Caco-2 (cell line): ENCODE measurements around the gene HSD17B3. TPM values are rescaled to one million over a fixed set of nuclear protein-coding genes. Genes with fewer than 3 reads are reported as not detected.

Experiments used
- BruUV-seq: library from RNA; stranded (reverse); fragments of 400-500 nt; replicated peaks from 2 replicates; lab custom pipeline; 2021; lab: Mats Ljungman, UMichigan
- CTCF ChIA-PET: fragments of 300-600 bp; sonication (Branson Sonifier 250); formaldehyde crosslinking; loops from one replicate; lab custom pipeline; 2022; ENCODE audit warnings: antibody characterized with exemption; lab: Charles Lee
- POLR2A ChIA-PET: fragments of 300-600 bp; sonication (Branson Sonifier 250); formaldehyde crosslinking; loops from one replicate; lab custom pipeline; 2022; ENCODE audit warnings: antibody characterized with exemption; lab: Charles Lee
- DNase-seq, 2 experiments: peaks; one replicate each; pipeline versions ENCODE4 v3.0.0 to v3.0.0-alpha.2; 2020 to 2022
- H3K27me3 ChIP-seq: replicated peaks from 2 replicates; pipeline ENCODE4 v1.6.0; 2011; ENCODE audit warnings: low read length; ENCODE audit not compliant: control insufficient read depth, insufficient read depth
- H3K36me3 ChIP-seq: 2 replicates; pipeline ENCODE4 v1.5.1; 2011; ENCODE audit warnings: low read length; ENCODE audit not compliant: control insufficient read depth, insufficient read depth
- H3K4me1 ChIP-seq: fragments of 250-450 bp; sonication (Bioruptor Pico); 2 replicates; pipeline ENCODE4 v1.5.1; 2020; ENCODE audit warnings: mild to moderate bottlenecking
- H3K4me3 ChIP-seq: 2 replicates; pipeline ENCODE4 v1.5.1; 2011; ENCODE audit warnings: low read depth, mild to moderate bottlenecking, control low read depth, low read length
- H3K9me3 ChIP-seq: fragments of 250-450 bp; sonication (Bioruptor Pico); 2 replicates; pipeline ENCODE4 v1.5.1; 2020; ENCODE audit warnings: mild to moderate bottlenecking, moderate library complexity
- H3K27ac Mint-ChIP-seq: one replicate; pipeline ENCODE4 v1.8.0; 2022; ENCODE audit warnings: mixed read lengths; ENCODE audit not compliant: unreplicated experiment
- H3K27me3 Mint-ChIP-seq: one replicate; pipeline ENCODE4 v1.8.0; 2022; ENCODE audit warnings: mixed read lengths; ENCODE audit not compliant: insufficient read depth, unreplicated experiment
- H3K36me3 Mint-ChIP-seq: one replicate; pipeline ENCODE4 v1.8.0; 2022; ENCODE audit warnings: mild to moderate bottlenecking, mixed read lengths; ENCODE audit not compliant: insufficient read depth, unreplicated experiment
- H3K4me1 Mint-ChIP-seq: one replicate; pipeline ENCODE4 v1.8.0; 2022; ENCODE audit warnings: low read depth, mixed read lengths; ENCODE audit not compliant: unreplicated experiment
- H3K4me3 Mint-ChIP-seq: one replicate; pipeline ENCODE4 v1.8.0; 2022; ENCODE audit warnings: mild to moderate bottlenecking, moderate library complexity, mixed read lengths; ENCODE audit not compliant: unreplicated experiment
- H3K9me3 Mint-ChIP-seq: one replicate; pipeline ENCODE4 v1.8.0; 2022; ENCODE audit warnings: mixed read lengths; ENCODE audit not compliant: unreplicated experiment
- CTCF ChIP-seq, 2 experiments: fragments of 200-600 bp in 1 of 2; IDR thresholded peaks; 1 replicate in 1 of 2; 2 replicates in 1 of 2; pipeline versions ENCODE4 v1.5.1 to v1.8.0; 2011 to 2022; ENCODE audit warnings: antibody characterized with exemption in 1 of 2, control low read depth in 1 of 2, inconsistent platforms in 1 of 2, low read depth in 1 of 2, low read length in 1 of 2, mild to moderate bottlenecking in 1 of 2, moderate library complexity in 1 of 2; ENCODE audit not compliant: insufficient read depth in 1 of 2, severe bottlenecking in 1 of 2, unreplicated experiment in 1 of 2
- intact Hi-C: fragments of 100-400 bp; cut with micrococcal nuclease; formaldehyde crosslinking; loops from one replicate; pipeline ENCODE4 v1.10.0; 2022; ENCODE audit not compliant: unreplicated experiment
- total RNA-seq: library from RNA; stranded (reverse); gene quantifications from 2 replicates; pipeline ENCODE4 v1.2.3, GENCODE V29; 2022

HSD17B3 gene
- total RNA-seq, 1 experiment from 2014 or later: not detected

GRCh38 chr9:96215841-96216240, 86.1 kb downstream of the HSD17B3 start:
- Mint-ChIP-seq H3K27me3 (no peaks in the 10 kb centered on the region), H3K36me3 (no peaks in the 10 kb centered on the region), H3K4me1 (no peaks in the 10 kb centered on the region), H3K27ac (no peak overlapping the region), H3K4me3 (no peak overlapping the region), H3K9me3 (no peaks in the 10 kb centered on the region)
- intact Hi-C loops: loop anchor here (5.0 to 10.0 kb wide), 5 partner anchors 144 to 709 kb away; partner anchors contain the start of gene ERCC6L2
- Histone ChIP-seq H3K9me3 (no peaks in the 10 kb centered on the region), H3K36me3 (no peaks in the 10 kb centered on the region), H3K27me3 (no peaks in the 10 kb centered on the region), H3K4me3 (no peak overlapping the region), H3K4me1 (0 out of 2 replicates have a peak, but pooled peaks cover 8% of the 10 kb centered on the region)
- ChIA-PET CTCF (no interaction called here), POLR2A (no interaction called here)
- no peak for TF ChIP-seq CTCF (IDR thresholded peaks at IDR 0.05; ENCODE audit: insufficient read depth in 1 of 2, low read depth in 1 of 2, low read length in 1 of 2, severe bottlenecking in 1 of 2, unreplicated experiment in 1 of 2)
- no TSS peak for BruUV-seq
- DNase-seq: no peak

- no peaks in the 10 kb centered on the region for H3K27me3 ChIP-seq
- H3K36me3 ChIP-seq: no peaks in the 10 kb centered on the region
- no TSS peak for BruUV-seq
- no peak for DNase-seq
- H3K27ac Mint-ChIP-seq: no peak overlapping the region
- H3K4me3 Mint-ChIP-seq: no peak overlapping the region
- no peaks in the 10 kb centered on the region for H3K4me1 Mint-ChIP-seq
- 0 out of 2 replicates have a peak, but pooled peaks cover 8% of the 10 kb centered on the region for H3K4me1 ChIP-seq
- ChIA-PET POLR2A (no interaction called here), CTCF (no interaction called here)
- no peaks in the 10 kb centered on the region for H3K36me3 Mint-ChIP-seq
- H3K9me3 Mint-ChIP-seq: no peaks in the 10 kb centered on the region
- no peaks in the 10 kb centered on the region for H3K27me3 Mint-ChIP-seq
- TF ChIP-seq CTCF (IDR thresholded peaks at IDR 0.05; ENCODE audit: insufficient read depth in 1 of 2, low read depth in 1 of 2, low read length in 1 of 2, severe bottlenecking in 1 of 2, unreplicated experiment in 1 of 2): no peak
- intact Hi-C loops: loop anchor here (5.0 to 10.0 kb wide), 5 partner anchors 142 to 707 kb away; partner anchors contain the start of gene ERCC6L2
- H3K4me3 ChIP-seq: no peak overlapping the region
- H3K9me3 ChIP-seq: no peaks in the 10 kb centered on the region; the same call in 1 of the 2 replicates
Observed at GRCh38 chr9:96214635-96215034, 87.3 kb downstream of the HSD17B3 start.

- CTCF ChIA-PET: no interaction called here
Observed at GRCh38 chr9:96209407-96210271, 92.3 kb downstream of the HSD17B3 start.

More at GRCh38 chr9:96209407-96210271, 92.3 kb downstream of the HSD17B3 start:
- no peak for DNase-seq
- H3K4me1 ChIP-seq: no peaks in the 10 kb centered on the region
- H3K27me3 ChIP-seq: no peaks in the 10 kb centered on the region
- H3K4me3 Mint-ChIP-seq: no peak overlapping the region
- H3K4me3 ChIP-seq: no peak overlapping the region
- TF ChIP-seq CTCF (IDR thresholded peaks at IDR 0.05; ENCODE audit: insufficient read depth in 1 of 2, low read depth in 1 of 2, low read length in 1 of 2, severe bottlenecking in 1 of 2, unreplicated experiment in 1 of 2): no peak
- no peaks in the 10 kb centered on the region; the same call in 1 of the 2 replicates for H3K9me3 ChIP-seq
- no TSS peak for BruUV-seq
- intact Hi-C loops: loop anchor here (10.0 kb wide), 1 partner anchor 185 kb away; no protein-coding TSS in a partner anchor
- no peaks in the 10 kb centered on the region for H3K36me3 ChIP-seq
- H3K27ac Mint-ChIP-seq: no peak overlapping the region
- no peaks in the 10 kb centered on the region for H3K9me3 Mint-ChIP-seq
- H3K27me3 Mint-ChIP-seq: no peaks in the 10 kb centered on the region
- no peaks in the 10 kb centered on the region for H3K4me1 Mint-ChIP-seq
- POLR2A ChIA-PET: no interaction called here
- H3K36me3 Mint-ChIP-seq: no peaks in the 10 kb centered on the region
